Measurements from ENCODE around the gene C4A.

Gene C4A

GRCh38 chr6:31949926-31950548 lies 31.8 kb upstream of the C4A start:
- H3K4me3 ChIP-seq (ENCODE audit: low read length): no peak overlapping the region
- TF ChIP-seq CTCF (conservative IDR thresholded peaks at IDR 0.05; ENCODE audit: low read length): no peak

GRCh38 chr6:31952140-31952805 lies 29.6 kb upstream of the C4A start:
- peak; percentile 94 for TF ChIP-seq CTCF (conservative IDR thresholded peaks at IDR 0.05; ENCODE audit: low read length)
- peak; percentile 55 for DNase-seq (ENCODE audit: low read depth)
- no peak overlapping the region for H3K4me3 ChIP-seq (ENCODE audit: low read length)

More at GRCh38 chr6:31949926-31950548, 31.8 kb upstream of the C4A start:
- DNase-seq (ENCODE audit: low read depth): no peak

GRCh38 chr6:31952890-31953289 lies 29.0 kb upstream of the C4A start:
- TF ChIP-seq CTCF (conservative IDR thresholded peaks at IDR 0.05; ENCODE audit: low read length): no peak

GRCh38 chr6:31954511-31954910 lies 27.3 kb upstream of the C4A start:
- no peak for DNase-seq (ENCODE audit: low read depth)
- H3K4me3 ChIP-seq (ENCODE audit: low read length): no peak overlapping the region
- TF ChIP-seq CTCF (conservative IDR thresholded peaks at IDR 0.05; ENCODE audit: low read length): no peak

More at GRCh38 chr6:31952890-31953289, 29.0 kb upstream of the C4A start:
- no peak overlapping the region for H3K4me3 ChIP-seq (ENCODE audit: low read length)
- no peak for DNase-seq (ENCODE audit: low read depth)

GRCh38 chr6:31956796-31957195 lies 25.1 kb upstream of the C4A start:
- TF ChIP-seq CTCF (conservative IDR thresholded peaks at IDR 0.05; ENCODE audit: low read length): no peak
- no peak for DNase-seq (ENCODE audit: low read depth)
- H3K4me3 ChIP-seq (ENCODE audit: low read length): no peak overlapping the region

GRCh38 chr6:31958412-31958740 lies 23.5 kb upstream of the C4A start:
- DNase-seq (ENCODE audit: low read depth): no peak

More at GRCh38 chr6:31958412-31958740, 23.5 kb upstream of the C4A start:
- peak overlapping the region; percentile 100 for H3K4me3 ChIP-seq (ENCODE audit: low read length)
- TF ChIP-seq CTCF (conservative IDR thresholded peaks at IDR 0.05; ENCODE audit: low read length): no peak

Data from AG10803 (cell line).